Activated CD4-positive, alpha-beta memory T cell treated with anti-CD3 and anti-CD28 coated beads for 36 hours (primary cell): ENCODE data around the gene AK3. TPM values are rescaled to one million over a fixed set of nuclear protein-coding genes. Genes with fewer than 3 reads are reported as not detected.
"Not testable (repeated sequence)": the region's sequence is repeated elsewhere in the genome, so short reads cannot be mapped to it uniquely, and the experiment has no call there.

Source experiments
- CTCF ChIA-PET: fragments of 350-600 bp; sonication (Branson Sonifier 250); formaldehyde crosslinking; loops from one replicate; lab custom pipeline; 2021; ENCODE audit warnings: antibody characterized with exemption, inconsistent platforms; lab: Charles Lee
- POLR2A ChIA-PET: fragments of 350-600 bp; sonication (Branson Sonifier 250); formaldehyde crosslinking; loops from one replicate; lab custom pipeline; 2021; ENCODE audit warnings: antibody characterized with exemption; lab: Charles Lee
- DNase-seq: peaks from one replicate; pipeline ENCODE4 v3.0.0-alpha.2; 2020
- H3K27ac Mint-ChIP-seq: one replicate; pipeline ENCODE4 v1.8.0; 2021; ENCODE audit warnings: mixed read lengths
- H3K27me3 Mint-ChIP-seq: one replicate; pipeline ENCODE4 v1.8.0; 2021; ENCODE audit warnings: mixed read lengths
- H3K36me3 Mint-ChIP-seq: one replicate; pipeline ENCODE4 v1.8.0; 2021; ENCODE audit warnings: mixed read lengths
- H3K4me1 Mint-ChIP-seq: one replicate; pipeline ENCODE4 v1.8.0; 2021; ENCODE audit warnings: low read depth, mixed read lengths
- H3K4me3 Mint-ChIP-seq: one replicate; pipeline ENCODE4 v1.8.0; 2021; ENCODE audit warnings: mild to moderate bottlenecking, mixed read lengths
- H3K9me3 Mint-ChIP-seq: one replicate; pipeline ENCODE4 v1.8.0; 2021; ENCODE audit warnings: mixed read lengths
- intact Hi-C: fragments of 100-400 bp; cut with micrococcal nuclease; formaldehyde crosslinking; loops from one replicate; pipeline ENCODE4 v1.15.1; 2023
- total RNA-seq, 2 experiments: library from RNA; stranded (reverse); gene quantifications; one replicate each; pipeline ENCODE4 v1.2.3, GENCODE V29; 2021

The AK3 gene
- total RNA-seq, 2 experiments from 2014 or later, result 33.8 to 34.5 TPM

- CTCF ChIA-PET, result no interaction called here
Observed at GRCh38 chr9:4663956-4664355, 77.0 kb downstream of the AK3 start.

DNA sequence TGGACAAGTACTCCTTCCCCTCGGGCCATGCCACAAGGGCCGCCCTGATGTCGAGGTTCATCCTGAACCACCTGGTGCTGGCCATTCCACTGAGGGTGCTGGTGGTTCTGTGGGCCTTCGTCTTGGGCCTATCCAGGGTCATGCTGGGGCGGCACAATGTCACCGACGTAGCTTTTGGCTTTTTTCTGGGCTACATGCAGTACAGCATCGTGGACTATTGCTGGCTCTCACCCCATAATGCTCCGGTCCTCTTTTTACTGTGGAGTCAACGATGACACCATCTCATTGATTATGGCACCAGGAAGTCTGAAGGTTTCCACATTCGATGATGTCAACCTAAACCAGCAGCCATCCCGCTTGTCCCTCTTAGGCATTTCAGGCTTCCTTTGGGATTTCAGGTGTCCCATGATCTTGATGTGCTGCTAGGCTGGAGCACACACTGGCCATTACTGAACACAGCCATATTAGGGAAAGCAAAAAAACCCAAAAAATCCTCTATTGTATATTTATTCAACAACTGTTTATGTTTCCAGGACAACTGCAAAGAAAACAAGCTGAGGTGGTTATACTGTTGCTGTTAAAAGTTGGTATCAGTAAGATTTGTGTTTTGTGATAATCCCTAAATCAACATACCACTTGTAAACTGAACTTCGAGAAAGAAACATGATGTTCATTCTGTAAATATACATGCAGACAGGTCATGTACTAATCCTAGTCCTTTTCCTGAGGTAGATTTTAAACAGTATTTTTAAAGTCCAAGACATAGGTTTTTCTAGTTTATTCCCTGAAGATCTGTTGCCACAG is 77.8 kb downstream of the AK3 start:
- Mint-ChIP-seq H3K27ac (peak overlapping the region; percentile 43), H3K9me3 (no peaks in the 10 kb centered on the region), H3K36me3 (no peaks in the 10 kb centered on the region), H3K4me1 (peaks cover 60% of the 10 kb centered on the region), H3K27me3 (no peaks in the 10 kb centered on the region), H3K4me3 (peak overlapping the region; percentile 91)
- CTCF ChIA-PET, result interaction anchor here (1.3 to 1.8 kb wide), 5 partner anchors 12 to 58 kb away, joined by 3 to 7 read pairs (median 5); partner anchors contain the start of gene CDC37L1
- intact Hi-C loops, result loop anchor here (1.0 to 10.0 kb wide), 3 partner anchors 16 to 172 kb away; partner anchors contain the start of genes AK3 and CDC37L1
- POLR2A ChIA-PET, result no interaction called here
- no peak for DNase-seq

More at GRCh38 chr9:4663956-4664355, 77.0 kb downstream of the AK3 start:
- H3K4me3 Mint-ChIP-seq, result no peak overlapping the region
- intact Hi-C loops, result loop anchor here (2.0 to 10.0 kb wide), 2 partner anchors 77 to 171 kb away; partner anchors contain the start of gene AK3
- no peak overlapping the region for H3K27ac Mint-ChIP-seq
- no peak for DNase-seq
- no peaks in the 10 kb centered on the region for H3K36me3 Mint-ChIP-seq
- no peaks in the 10 kb centered on the region for H3K9me3 Mint-ChIP-seq
- H3K27me3 Mint-ChIP-seq, result no peaks in the 10 kb centered on the region
- POLR2A ChIA-PET, result no interaction called here
- peaks cover 65% of the 10 kb centered on the region for H3K4me1 Mint-ChIP-seq

DNA sequence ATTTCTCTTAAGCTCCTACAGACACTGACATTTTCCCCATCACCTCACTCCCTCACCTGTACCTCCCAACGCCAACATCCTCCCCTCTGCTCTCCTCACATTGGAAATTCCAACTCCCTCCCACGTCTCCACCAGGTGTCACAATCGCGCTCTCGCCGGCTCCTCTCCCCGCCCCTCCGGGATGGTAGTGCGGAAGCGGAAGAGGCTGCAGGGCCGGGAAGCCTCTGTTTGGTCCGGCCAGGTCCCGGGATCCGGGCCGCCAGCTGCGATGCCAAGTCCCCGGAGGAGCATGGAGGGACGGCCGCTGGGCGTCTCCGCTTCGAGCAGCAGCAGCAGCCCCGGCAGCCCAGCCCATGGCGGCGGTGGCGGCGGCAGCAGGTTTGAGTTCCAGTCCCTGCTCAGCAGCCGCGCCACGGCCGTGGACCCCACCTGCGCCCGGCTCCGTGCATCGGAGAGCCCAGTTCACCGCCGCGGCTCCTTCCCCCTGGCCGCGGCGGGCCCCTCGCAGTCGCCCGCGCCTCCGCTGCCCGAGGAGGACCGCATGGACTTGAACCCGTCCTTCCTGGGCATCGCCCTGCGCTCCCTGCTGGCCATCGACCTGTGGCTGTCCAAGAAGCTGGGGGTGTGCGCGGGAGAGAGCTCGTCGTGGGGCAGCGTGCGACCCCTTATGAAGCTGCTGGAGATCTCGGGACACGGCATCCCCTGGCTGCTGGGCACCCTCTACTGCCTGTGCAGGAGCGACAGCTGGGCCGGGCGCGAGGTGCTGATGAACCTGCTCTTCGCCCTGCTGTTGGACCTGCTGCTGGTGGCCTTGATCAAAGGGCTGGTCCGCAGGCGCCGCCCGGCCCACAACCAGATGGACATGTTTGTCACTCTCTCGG is 78.7 kb downstream of the AK3 start, which contains the start of gene PLPP6:
TSS of gene PLPP6 (plus strand) at position 187 of the 881 bp plus-strand sequence. CDS start at position 269, 82 bp downstream.
- DNase-seq, result peak; percentile 88
- ChIA-PET POLR2A (no interaction called here), CTCF (interaction anchor here (1.2 to 1.8 kb wide), 7 partner anchors 13 to 97 kb away, joined by 3 to 7 read pairs (median 5); partner anchors contain the start of gene CDC37L1)
- Mint-ChIP-seq H3K36me3 (no peaks in the 10 kb centered on the region), H3K27me3 (no peaks in the 10 kb centered on the region), H3K4me3 (peak within 1 kb of the TSS; percentile 91), H3K27ac (peak within 1 kb of the TSS; percentile 80), H3K4me1 (peaks cover 55% of the 10 kb centered on the region), H3K9me3 (no peaks in the 10 kb centered on the region)
- intact Hi-C loops, result loop anchor here (1.0 to 10.0 kb wide), 3 partner anchors 17 to 172 kb away; partner anchors contain the start of genes AK3 and CDC37L1

DNA sequence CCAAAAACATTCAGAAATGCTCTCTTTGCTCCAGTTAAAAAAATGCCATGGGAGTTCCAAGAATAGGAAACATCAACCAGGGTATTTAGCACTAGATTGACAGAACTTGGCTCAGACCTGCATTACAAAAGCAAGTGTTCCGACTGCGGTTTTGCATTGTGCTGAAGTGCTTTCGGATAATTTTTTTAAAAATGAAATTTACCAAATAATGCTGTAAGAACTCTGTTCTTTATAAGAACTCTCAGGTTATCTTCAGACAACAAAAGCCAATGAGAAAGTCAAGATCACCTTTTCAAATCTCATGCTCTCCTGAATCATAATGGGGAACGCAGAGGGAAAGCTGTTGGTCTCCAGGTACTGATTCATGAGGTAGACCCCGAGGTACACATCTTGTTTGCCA is 79.4 kb downstream of the AK3 start:
- no peaks in the 10 kb centered on the region for H3K27me3 Mint-ChIP-seq
- no peak for DNase-seq
- intact Hi-C loops, result loop anchor here (1.0 to 10.0 kb wide), 3 partner anchors 18 to 173 kb away; partner anchors contain the start of genes AK3 and CDC37L1
- no peaks in the 10 kb centered on the region for H3K36me3 Mint-ChIP-seq
- peaks cover 47% of the 10 kb centered on the region for H3K4me1 Mint-ChIP-seq
- POLR2A ChIA-PET, result no interaction called here
- peak overlapping the region; percentile 80 for H3K27ac Mint-ChIP-seq
- H3K4me3 Mint-ChIP-seq, result peak overlapping the region; percentile 91
- no peaks in the 10 kb centered on the region for H3K9me3 Mint-ChIP-seq
- CTCF ChIA-PET, result interaction anchor here (1.2 to 1.8 kb wide), 7 partner anchors 13 to 98 kb away, joined by 3 to 7 read pairs (median 5); partner anchors contain the start of gene CDC37L1

DNA sequence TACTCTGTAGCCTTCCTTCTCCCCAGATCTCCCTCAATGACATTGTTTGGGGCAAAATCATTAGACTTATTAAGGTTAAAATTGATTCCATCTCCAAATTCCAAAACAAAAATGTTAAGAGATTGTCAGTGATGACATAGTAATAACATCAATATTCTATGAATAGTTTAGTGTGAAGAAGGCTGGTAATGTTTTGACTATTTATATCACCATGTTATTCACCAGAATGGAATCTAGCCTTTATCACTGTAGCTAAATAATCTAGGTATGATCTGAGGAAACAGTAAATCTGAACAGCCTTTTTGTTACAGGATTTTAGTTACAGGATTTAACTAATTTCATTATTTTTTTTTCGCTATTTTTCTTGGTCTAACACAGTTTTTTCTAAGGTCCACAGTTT is 79.8 kb downstream of the AK3 start:
- Mint-ChIP-seq H3K9me3 (no peaks in the 10 kb centered on the region), H3K4me3 (peak overlapping the region; percentile 91), H3K4me1 (peaks cover 43% of the 10 kb centered on the region), H3K27me3 (no peaks in the 10 kb centered on the region), H3K27ac (no peak overlapping the region), H3K36me3 (no peaks in the 10 kb centered on the region)
- intact Hi-C loops, result loop anchor here (10.0 kb wide), 1 partner anchor 174 kb away; no protein-coding TSS in a partner anchor
- ChIA-PET CTCF (interaction anchor here (0.6 to 1.8 kb wide), 3 partner anchors 9 to 98 kb away, joined by 3 to 7 read pairs (median 4); partner anchors contain the start of gene CDC37L1), POLR2A (interaction anchor here (0.6 kb wide), 1 partner anchor 44 kb away, joined by 4 read pairs; no protein-coding TSS in a partner anchor)
- no peak for DNase-seq

DNA sequence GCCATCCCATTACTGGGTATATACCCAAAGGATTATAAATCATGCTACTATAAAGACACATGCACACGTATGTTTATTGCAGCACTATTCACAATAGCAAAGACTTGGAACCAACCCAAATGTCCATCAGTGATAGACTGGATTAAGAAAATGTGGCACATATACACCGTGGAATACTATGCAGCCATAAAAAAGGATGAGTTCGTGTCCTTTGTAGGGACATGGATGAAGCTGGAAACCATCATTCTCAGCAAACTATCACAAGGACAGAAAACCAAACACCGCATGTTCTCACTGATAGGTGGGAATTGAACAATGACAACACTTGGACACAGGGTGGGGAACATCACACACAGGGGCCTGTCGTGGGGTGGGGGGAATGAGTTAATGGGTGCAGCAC is 80.3 kb downstream of the AK3 start:
- H3K27me3 Mint-ChIP-seq, DNase-seq, H3K36me3 Mint-ChIP-seq, H3K9me3 Mint-ChIP-seq, H3K4me3 Mint-ChIP-seq, H3K27ac Mint-ChIP-seq: not testable (repeated sequence)
- POLR2A ChIA-PET, result interaction anchor here (0.6 kb wide), 1 partner anchor 43 kb away, joined by 4 read pairs; no protein-coding TSS in a partner anchor
- H3K4me1 Mint-ChIP-seq, result peaks cover 38% of the 10 kb centered on the region
- intact Hi-C loops, result loop anchor here (10.0 kb wide), 1 partner anchor 174 kb away; no protein-coding TSS in a partner anchor
- CTCF ChIA-PET, result interaction anchor here (0.6 to 1.6 kb wide), 2 partner anchors 9 to 99 kb away, joined by 3 to 4 read pairs; no protein-coding TSS in a partner anchor

Other genes starting within 250 kb of the AK3 start
- 1 to 10 TPM; 4.4 to 4.6 TPM for gene PLPP6, start 78.9 kb downstream of the AK3 start, total RNA-seq
- under 1 TPM; 0.48 to 0.59 TPM for gene SPATA6L, start 74.7 kb downstream of the AK3 start, total RNA-seq
- 10 to 100 TPM in 1 of 2 experiments, 1 to 10 TPM in 1; 9.7 to 11.0 TPM for gene CDC37L1, start 61.6 kb downstream of the AK3 start, total RNA-seq
- 10 to 100 TPM; 26.0 to 28.2 TPM for gene RCL1, start 51.7 kb upstream of the AK3 start, total RNA-seq
- gene JAK2, start 244.1 kb upstream of the AK3 start, total RNA-seq, result 10 to 100 TPM; 23.2 to 25.5 TPM